WI38 (cell line): ENCODE data around the gene ADH5.

ENCODE experiments used
- H3K4me3 ChIP-seq: 2 replicates; pipeline ENCODE4 v1.5.1; 2011; ENCODE audit warnings: low read depth, mild to moderate bottlenecking, control low read depth, low read length
- TF ChIP-seq, protein P1 (sequence below): IDR thresholded peaks from 2 replicates; pipeline ENCODE4 v1.5.1; 2012; ENCODE audit warnings: low read depth, mild to moderate bottlenecking, control low read depth, low read length

Gene ADH5

GRCh38 chr4:99047710-99048109, 40.9 kb downstream of the ADH5 start:
- TF ChIP-seq, protein P1, sequence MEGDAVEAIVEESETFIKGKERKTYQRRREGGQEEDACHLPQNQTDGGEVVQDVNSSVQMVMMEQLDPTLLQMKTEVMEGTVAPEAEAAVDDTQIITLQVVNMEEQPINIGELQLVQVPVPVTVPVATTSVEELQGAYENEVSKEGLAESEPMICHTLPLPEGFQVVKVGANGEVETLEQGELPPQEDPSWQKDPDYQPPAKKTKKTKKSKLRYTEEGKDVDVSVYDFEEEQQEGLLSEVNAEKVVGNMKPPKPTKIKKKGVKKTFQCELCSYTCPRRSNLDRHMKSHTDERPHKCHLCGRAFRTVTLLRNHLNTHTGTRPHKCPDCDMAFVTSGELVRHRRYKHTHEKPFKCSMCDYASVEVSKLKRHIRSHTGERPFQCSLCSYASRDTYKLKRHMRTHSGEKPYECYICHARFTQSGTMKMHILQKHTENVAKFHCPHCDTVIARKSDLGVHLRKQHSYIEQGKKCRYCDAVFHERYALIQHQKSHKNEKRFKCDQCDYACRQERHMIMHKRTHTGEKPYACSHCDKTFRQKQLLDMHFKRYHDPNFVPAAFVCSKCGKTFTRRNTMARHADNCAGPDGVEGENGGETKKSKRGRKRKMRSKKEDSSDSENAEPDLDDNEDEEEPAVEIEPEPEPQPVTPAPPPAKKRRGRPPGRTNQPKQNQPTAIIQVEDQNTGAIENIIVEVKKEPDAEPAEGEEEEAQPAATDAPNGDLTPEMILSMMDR = no peak
- no peak overlapping the region for H3K4me3 ChIP-seq

GRCh38 chr4:99043346-99043745, 45.2 kb downstream of the ADH5 start:
- TF ChIP-seq, protein P1 = no peak
- H3K4me3 ChIP-seq = no peak overlapping the region

DNA sequence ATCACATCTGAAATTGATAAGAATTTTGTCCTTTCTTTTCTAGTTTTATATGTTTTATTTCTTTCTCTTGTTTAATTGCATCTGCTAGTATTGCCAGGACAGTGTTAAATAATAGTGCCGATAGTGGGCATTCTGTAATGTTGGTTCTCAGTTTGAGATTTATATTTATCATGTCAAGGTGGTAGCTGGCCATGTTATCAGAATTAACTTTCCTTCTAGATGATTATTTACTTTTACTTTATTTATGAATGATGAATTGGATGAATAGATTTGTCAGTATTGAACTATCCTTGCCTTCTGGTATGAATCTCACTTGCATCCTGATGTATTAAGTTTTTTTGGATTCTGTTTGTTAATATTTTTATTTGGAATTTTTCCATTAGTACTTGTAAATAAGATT, 50.4 kb downstream of the ADH5 start:
- no peak overlapping the region for H3K4me3 ChIP-seq
- TF ChIP-seq, protein P1 = no peak

- H3K4me3 ChIP-seq = no peak overlapping the region
- TF ChIP-seq, protein P1 = no peak
These were observed 54.6 kb downstream of the ADH5 start for GRCh38 chr4:99033956-99034355.

DNA sequence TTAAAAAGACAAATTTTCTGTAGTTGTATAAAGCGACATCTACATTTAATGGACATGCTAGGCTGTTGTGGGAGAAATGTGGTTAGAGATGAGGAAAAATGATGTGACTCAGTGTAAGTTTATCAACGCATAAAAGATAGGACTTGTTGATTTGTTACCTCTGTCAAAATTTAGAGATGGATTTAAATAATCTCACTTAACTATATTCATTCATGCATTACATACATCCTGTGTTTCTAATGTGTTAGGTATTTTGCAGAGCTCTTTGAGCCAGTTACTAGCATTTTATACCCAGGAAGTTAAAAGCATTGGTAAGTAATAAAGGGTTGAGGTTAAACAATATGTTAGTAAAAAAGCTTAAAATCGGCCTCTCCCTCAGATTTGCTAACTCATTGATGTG, 58.7 kb downstream of the ADH5 start:
- no peak overlapping the region for H3K4me3 ChIP-seq
- TF ChIP-seq, protein P1 = no peak

DNA sequence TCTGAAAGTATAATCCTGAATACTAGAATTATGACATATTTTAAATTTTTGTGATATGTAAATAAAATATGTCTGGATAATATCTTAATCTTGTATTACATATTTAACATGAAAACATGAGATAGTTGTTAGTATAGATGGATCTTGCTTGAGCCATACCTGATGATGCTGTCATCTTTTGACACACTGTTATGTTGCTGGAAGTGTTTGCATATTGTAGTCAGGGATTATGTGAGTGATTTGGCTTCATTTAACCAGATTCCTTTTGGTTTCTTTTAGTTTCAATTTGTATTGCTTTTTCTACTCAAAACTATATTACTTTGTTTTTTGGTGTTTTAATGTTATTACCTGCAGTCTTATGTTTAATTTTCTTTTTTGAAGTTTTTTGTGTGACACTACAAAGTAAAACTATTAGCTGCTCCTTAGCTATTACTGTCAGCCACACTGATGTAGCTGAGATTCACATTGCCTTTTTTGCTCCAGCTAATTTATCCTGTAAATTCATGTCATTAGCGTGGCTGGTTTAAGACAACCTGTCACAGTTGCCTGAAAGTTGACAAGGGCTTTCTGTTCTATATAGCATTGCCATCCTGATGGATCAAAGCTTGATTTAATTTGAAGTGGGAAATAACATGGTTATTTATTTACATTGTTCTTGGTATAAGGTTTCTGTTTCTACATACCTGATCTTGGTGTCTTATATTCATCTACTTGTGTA, 59.4 kb downstream of the ADH5 start:
- H3K4me3 ChIP-seq = no peak overlapping the region
- TF ChIP-seq, protein P1 = no peak

DNA sequence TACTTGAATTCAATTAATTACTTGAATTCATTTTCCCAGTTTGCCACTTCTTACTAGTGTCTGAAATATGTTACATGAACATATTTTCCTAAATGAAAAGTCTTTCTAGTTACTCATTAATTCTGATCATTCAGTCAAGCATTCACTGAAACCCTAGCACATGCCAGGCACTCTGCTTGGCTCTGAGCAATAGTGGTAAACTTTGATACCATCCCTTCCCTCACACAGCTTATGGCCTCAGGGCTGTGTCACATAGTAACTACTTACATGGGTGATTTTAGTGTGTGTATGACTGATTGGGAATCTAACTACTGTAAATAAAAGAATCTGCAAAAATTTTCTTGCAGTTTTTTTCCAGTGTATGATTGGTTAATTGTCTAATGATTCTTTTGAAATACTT, 60.4 kb downstream of the ADH5 start:
- H3K4me3 ChIP-seq = no peak overlapping the region
- TF ChIP-seq, protein P1 = no peak
